ENCODE results near the gene PALD1. TPM values are rescaled to one million over a fixed set of nuclear protein-coding genes. Genes with fewer than 3 reads are reported as not detected.
"Not testable (repeated sequence)": the region's sequence is repeated elsewhere in the genome, so short reads cannot be mapped to it uniquely, and the experiment has no call there.

PALD1 gene
- total RNA-seq, 1 donor from 2014 or later: 3.9 TPM

GRCh38 chr10:70603449-70603801, 124.9 kb downstream of the PALD1 start:
- DNase-seq (ENCODE audit: low read depth): no peak
- TF ChIP-seq CTCF (IDR thresholded peaks at IDR 0.05; ENCODE audit: insufficient read depth, low read length, poor library complexity, severe bottlenecking): no peak
- Histone ChIP-seq H3K27me3 (ENCODE audit: control insufficient read depth, insufficient read depth, low read length) (no peaks in the 10 kb centered on the region), H3K36me3 (ENCODE audit: control insufficient read depth, insufficient read depth, low read length) (no peaks in the 10 kb centered on the region), H3K4me3 (ENCODE audit: low read depth, low read length) (no peak overlapping the region)

GRCh38 chr10:70604106-70604505, 125.5 kb downstream of the PALD1 start:
- H3K27me3 ChIP-seq (ENCODE audit: control insufficient read depth, insufficient read depth, low read length): no peaks in the 10 kb centered on the region
- TF ChIP-seq CTCF (IDR thresholded peaks at IDR 0.05; ENCODE audit: insufficient read depth, low read length, poor library complexity, severe bottlenecking): no peak
- no peak overlapping the region for H3K4me3 ChIP-seq (ENCODE audit: low read depth, low read length)
- H3K36me3 ChIP-seq (ENCODE audit: control insufficient read depth, insufficient read depth, low read length): no peaks in the 10 kb centered on the region
- DNase-seq (ENCODE audit: low read depth): no peak

GRCh38 chr10:70605161-70605560, 126.6 kb downstream of the PALD1 start:
- TF ChIP-seq CTCF (IDR thresholded peaks at IDR 0.05; ENCODE audit: insufficient read depth, low read length, poor library complexity, severe bottlenecking): no peak
- no peak overlapping the region for H3K4me3 ChIP-seq (ENCODE audit: low read depth, low read length)
- no peak for DNase-seq (ENCODE audit: low read depth)
- no peaks in the 10 kb centered on the region for H3K27me3 ChIP-seq (ENCODE audit: control insufficient read depth, insufficient read depth, low read length)
- H3K36me3 ChIP-seq (ENCODE audit: control insufficient read depth, insufficient read depth, low read length): no peaks in the 10 kb centered on the region

- no peaks in the 10 kb centered on the region for H3K27me3 ChIP-seq (ENCODE audit: control insufficient read depth, insufficient read depth, low read length)
- no peak for DNase-seq (ENCODE audit: low read depth)
- TF ChIP-seq CTCF (IDR thresholded peaks at IDR 0.05; ENCODE audit: insufficient read depth, low read length, poor library complexity, severe bottlenecking): no peak
- no peak overlapping the region for H3K4me3 ChIP-seq (ENCODE audit: low read depth, low read length)
- H3K36me3 ChIP-seq (ENCODE audit: control insufficient read depth, insufficient read depth, low read length): no peaks in the 10 kb centered on the region
Measured at GRCh38 chr10:70607936-70608335, 129.4 kb downstream of the PALD1 start.

GRCh38 chr10:70613941-70614340, 135.4 kb downstream of the PALD1 start:
- no peak overlapping the region for H3K4me3 ChIP-seq (ENCODE audit: low read depth, low read length)
- DNase-seq (ENCODE audit: low read depth): no peak
- H3K36me3 ChIP-seq (ENCODE audit: control insufficient read depth, insufficient read depth, low read length): no peaks in the 10 kb centered on the region
- no peak for TF ChIP-seq CTCF (IDR thresholded peaks at IDR 0.05; ENCODE audit: insufficient read depth, low read length, poor library complexity, severe bottlenecking)
- H3K27me3 ChIP-seq (ENCODE audit: control insufficient read depth, insufficient read depth, low read length): no peaks in the 10 kb centered on the region

GRCh38 chr10:70614364-70614763, 135.8 kb downstream of the PALD1 start:
- DNase-seq (ENCODE audit: low read depth); H3K36me3 ChIP-seq (ENCODE audit: control insufficient read depth, insufficient read depth, low read length); H3K27me3 ChIP-seq (ENCODE audit: control insufficient read depth, insufficient read depth, low read length); H3K4me3 ChIP-seq (ENCODE audit: low read depth, low read length): not testable (repeated sequence)

Measured in kidney epithelial cell (primary cell).